Adipocyte (in vitro differentiated cells): ENCODE data around the gene CAPZA1.

Experiments
- DNase-seq: peaks from one replicate; pipeline ENCODE4 v3.0.0-alpha.2; 2015; ENCODE audit warnings: low read depth
- H3K27me3 ChIP-seq: replicated peaks from 2 replicates; pipeline ENCODE4 v1.7.0; 2013; ENCODE audit warnings: mild to moderate bottlenecking, low read length, moderate library complexity; ENCODE audit not compliant: control insufficient read depth, insufficient read depth
- H3K36me3 ChIP-seq: 2 replicates; pipeline ENCODE4 v1.7.0; 2013; ENCODE audit warnings: low read length, mild to moderate bottlenecking, moderate library complexity; ENCODE audit not compliant: control insufficient read depth, insufficient read depth, severe bottlenecking
- H3K4me1 ChIP-seq: 2 replicates; pipeline ENCODE4 v1.7.0; 2013; ENCODE audit warnings: mild to moderate bottlenecking, low read length, moderate library complexity; ENCODE audit not compliant: control insufficient read depth, insufficient read depth
- H3K4me3 ChIP-seq: 2 replicates; pipeline ENCODE4 v1.7.0; 2013; ENCODE audit warnings: mild to moderate bottlenecking, low read length, moderate library complexity
- H3K9ac ChIP-seq: 2 replicates; pipeline ENCODE4 v1.7.0; 2013; ENCODE audit warnings: mild to moderate bottlenecking, low read length, moderate library complexity
- H3K9me3 ChIP-seq: 2 replicates; pipeline ENCODE4 v1.7.0; 2013; ENCODE audit warnings: mild to moderate bottlenecking, low read length, moderate library complexity; ENCODE audit not compliant: control insufficient read depth

Gene CAPZA1

GRCh38 chr1:112703706-112704105, 84.1 kb downstream of the CAPZA1 start:
- peaks cover 38% of the 10 kb centered on the region for H3K36me3 ChIP-seq
- no peaks in the 10 kb centered on the region for H3K9me3 ChIP-seq
- no peak for DNase-seq
- peaks cover 66% of the 10 kb centered on the region for H3K4me1 ChIP-seq
- H3K4me3 ChIP-seq, result no peak overlapping the region
- H3K9ac ChIP-seq, result no peak overlapping the region
- H3K27me3 ChIP-seq, result no peaks in the 10 kb centered on the region

GRCh38 chr1:112704391-112704933, 84.8 kb downstream of the CAPZA1 start:
- H3K36me3 ChIP-seq, result peaks cover 34% of the 10 kb centered on the region
- H3K4me1 ChIP-seq, result peaks cover 66% of the 10 kb centered on the region
- peak overlapping the region; percentile 95 for H3K9ac ChIP-seq
- no peak for DNase-seq
- H3K27me3 ChIP-seq, result no peaks in the 10 kb centered on the region
- no peaks in the 10 kb centered on the region for H3K9me3 ChIP-seq
- peak overlapping the region; percentile 89 for H3K4me3 ChIP-seq

- DNase-seq, result peak; percentile 96
These were observed 85.4 kb downstream of the CAPZA1 start for GRCh38 chr1:112704934-112705627.

GRCh38 chr1:112706505-112707220, 87.0 kb downstream of the CAPZA1 start, which contains the start of gene RHOC:
RHOC (minus strand) TSS chr1:112707127; CDS start chr1:112703799, 3,328 bp downstream.
- H3K9ac ChIP-seq, result peak within 1 kb of the TSS; percentile 95
- H3K27me3 ChIP-seq, result no peaks in the 10 kb centered on the region
- H3K9me3 ChIP-seq, result no peaks in the 10 kb centered on the region
- H3K4me3 ChIP-seq, result peak within 1 kb of the TSS; percentile 89
- DNase-seq, result peak; percentile 87
- H3K36me3 ChIP-seq, result peaks cover 22% of the 10 kb centered on the region
- peaks cover 46% of the 10 kb centered on the region for H3K4me1 ChIP-seq

More at GRCh38 chr1:112704934-112705627, 85.4 kb downstream of the CAPZA1 start:
- no peaks in the 10 kb centered on the region for H3K27me3 ChIP-seq
- H3K4me1 ChIP-seq, result peaks cover 62% of the 10 kb centered on the region
- H3K9me3 ChIP-seq, result no peaks in the 10 kb centered on the region
- H3K9ac ChIP-seq, result peak overlapping the region; percentile 95
- H3K36me3 ChIP-seq, result peaks cover 30% of the 10 kb centered on the region
- H3K4me3 ChIP-seq, result peak overlapping the region; percentile 89

GRCh38 chr1:112707221-112708001, 87.8 kb downstream of the CAPZA1 start:
- Histone ChIP-seq H3K27me3 (no peaks in the 10 kb centered on the region), H3K9me3 (no peaks in the 10 kb centered on the region), H3K4me1 (peaks cover 38% of the 10 kb centered on the region), H3K4me3 (peak overlapping the region; percentile 89), H3K9ac (peak overlapping the region; percentile 95), H3K36me3 (peaks cover 15% of the 10 kb centered on the region)
- peak; percentile 94 for DNase-seq

GRCh38 chr1:112708002-112708448, 88.4 kb downstream of the CAPZA1 start:
- Histone ChIP-seq H3K9me3 (no peaks in the 10 kb centered on the region), H3K4me3 (peak overlapping the region; percentile 89), H3K36me3 (peaks cover 9% of the 10 kb centered on the region), H3K4me1 (peaks cover 33% of the 10 kb centered on the region), H3K9ac (no peak overlapping the region), H3K27me3 (no peaks in the 10 kb centered on the region)
- DNase-seq, result no peak

- Histone ChIP-seq H3K9ac (no peak overlapping the region), H3K4me3 (no peak overlapping the region), H3K36me3 (peaks cover 4% of the 10 kb centered on the region), H3K4me1 (peaks cover 33% of the 10 kb centered on the region), H3K27me3 (no peaks in the 10 kb centered on the region), H3K9me3 (no peaks in the 10 kb centered on the region)
- no peak for DNase-seq
These were observed 88.9 kb downstream of the CAPZA1 start for GRCh38 chr1:112708489-112708888.

GRCh38 chr1:112710159-112710558, 90.5 kb downstream of the CAPZA1 start:
- H3K27me3 ChIP-seq, result peaks cover 3% of the 10 kb centered on the region
- DNase-seq, result no peak
- H3K9ac ChIP-seq, result no peak overlapping the region
- H3K9me3 ChIP-seq, result no peaks in the 10 kb centered on the region
- H3K36me3 ChIP-seq, result no peaks in the 10 kb centered on the region
- H3K4me1 ChIP-seq, result peaks cover 30% of the 10 kb centered on the region
- no peak overlapping the region for H3K4me3 ChIP-seq

GRCh38 chr1:112710586-112710985, 91.0 kb downstream of the CAPZA1 start:
- no peak for DNase-seq
- H3K27me3 ChIP-seq, result peaks cover 3% of the 10 kb centered on the region

GRCh38 chr1:112711041-112711440, 91.4 kb downstream of the CAPZA1 start:
- peaks cover 28% of the 10 kb centered on the region for H3K4me1 ChIP-seq
- H3K9me3 ChIP-seq, result no peaks in the 10 kb centered on the region
- peaks cover 3% of the 10 kb centered on the region for H3K27me3 ChIP-seq
- no peak overlapping the region for H3K9ac ChIP-seq
- no peak for DNase-seq
- H3K36me3 ChIP-seq, result no peaks in the 10 kb centered on the region
- H3K4me3 ChIP-seq, result no peak overlapping the region

More at GRCh38 chr1:112710586-112710985, 91.0 kb downstream of the CAPZA1 start:
- H3K4me1 ChIP-seq, result peaks cover 28% of the 10 kb centered on the region
- H3K9ac ChIP-seq, result no peak overlapping the region
- no peak overlapping the region for H3K4me3 ChIP-seq
- no peaks in the 10 kb centered on the region for H3K36me3 ChIP-seq
- H3K9me3 ChIP-seq, result no peaks in the 10 kb centered on the region
